ENCODE data around the gene BDKRB2. TPM values are rescaled to one million over a fixed set of nuclear protein-coding genes. Genes with fewer than 3 reads are reported as not detected.
A peak's percentile ranks its signal among the peaks of the same experiment; 100 is the strongest.

The BDKRB2 gene
- total and polyA plus RNA-seq, 2 of the 4 experiments (the other 2 are of a cell fraction): 60.9 to 73.1 TPM

- WGBS, 2 experiments (ENCODE audit: extremely low coverage in 2 of 2, insufficient read length in 1 of 2): 100% methylated on average over 1 of the region's 5 CpGs; no CpG with 5 or more reads in 1 of the 2 experiments
- dilution Hi-C loops (cut with HindIII; ENCODE audit: low sequenced_read_pairs, unreplicated experiment): no loop called here
- no peaks in the 10 kb centered on the region for H4K20me1 ChIP-seq (ENCODE audit: insufficient read depth, low read length)
These were observed 39.7 kb upstream of the BDKRB2 start for GRCh38 chr14:96164861-96165490.

More at GRCh38 chr14:96164861-96165490, 39.7 kb upstream of the BDKRB2 start:
- Histone ChIP-seq H3K27me3 (ENCODE audit: control insufficient read depth, insufficient read depth, low read length) (no peaks in the 10 kb centered on the region), H3K18ac (ENCODE audit: low read depth, low read length) (peak overlapping the region; percentile 79), H3K56ac (ENCODE audit: extremely low read depth, insufficient read depth, low read length) (no peak overlapping the region), H4K91ac (ENCODE audit: insufficient read depth, low read depth, low read length) (peak overlapping the region; percentile 91), H3K4ac (ENCODE audit: low read depth, low read length) (peak overlapping the region; percentile 99), H4K5ac (ENCODE audit: low read depth, low read length) (peak overlapping the region; percentile 79), H2AK9ac (replicated peaks; ENCODE audit: low read depth, low read length, poor library complexity) (peak overlapping the region; percentile 68), H2BK5ac (ENCODE audit: low read depth, low read length, poor library complexity, severe bottlenecking) (peak overlapping the region; percentile 71), H2AK5ac (ENCODE audit: low read depth, low read length) (peak overlapping the region; percentile 97), H2BK20ac (ENCODE audit: low read depth, low read length) (peak overlapping the region; percentile 93), H3K4me1 (ENCODE audit: control insufficient read depth, insufficient read depth, low read length) (peaks cover 46% of the 10 kb centered on the region), H2BK15ac (ENCODE audit: low read depth, low read length) (peak overlapping the region; percentile 89; the same call in 2 of the 3 replicates), H3K4me2 (ENCODE audit: low read depth, low read length) (no peak overlapping the region), H3K23ac (ENCODE audit: low read depth, low read length) (peak overlapping the region; percentile 53; the same call in 1 of the 2 replicates), H3K9ac (ENCODE audit: low read depth, low read length) (no peak overlapping the region), H2BK120ac (ENCODE audit: low read depth, low read length) (peak overlapping the region; percentile 99), H3K4me3 (ENCODE audit: insufficient read depth, low read depth, low read length) (no peak overlapping the region), H3K9me3 (ENCODE audit: control insufficient read depth, insufficient read depth, low read length) (no peaks in the 10 kb centered on the region), H3K36me3 (ENCODE audit: control insufficient read depth, insufficient read depth, low read length) (no peaks in the 10 kb centered on the region), H3K27ac (ENCODE audit: insufficient read depth, low read length) (peak overlapping the region; percentile 64; the same call in 1 of the 2 replicates), H3K14ac (replicated peaks; ENCODE audit: low read depth, low read length) (peak overlapping the region; percentile 83), H2AFZ (replicated peaks; ENCODE audit: low read length, poor library complexity) (peak overlapping the region; percentile 58), H3K79me1 (ENCODE audit: low read depth in 1 of 2, low read length in 2 of 2) (no peaks in the 10 kb centered on the region; a peak in 1 of 4 replicates), H3K9me1 (ENCODE audit: insufficient read depth, low read length) (peaks cover 35% of the 10 kb centered on the region), H4K8ac (ENCODE audit: low read depth in 2 of 2, low read length in 2 of 2) (peak overlapping the region in 1 of 2 experiments; percentile 56; a peak in 3 of 4 replicates)
- DNase-seq: peak; percentile 58
- TF ChIP-seq CEBPB (IDR thresholded peaks at IDR 0.05; ENCODE audit: low read depth, low read length): no peak
- no peak for TF ChIP-seq MAZ (IDR thresholded peaks at IDR 0.05; ENCODE audit: borderline replicate concordance, low read depth, low read length)
- no peak for TF ChIP-seq CHD1 (IDR thresholded peaks at IDR 0.05; ENCODE audit: low read depth, low read length)
- no peak for TF ChIP-seq RFX5 (IDR thresholded peaks at IDR 0.05; ENCODE audit: low read depth, low read length)
- TF ChIP-seq MXI1 (IDR thresholded peaks at IDR 0.05; ENCODE audit: borderline replicate concordance, low read depth, low read length): no peak
- no peak for TF ChIP-seq BHLHE40 (IDR thresholded peaks at IDR 0.05; ENCODE audit: low read depth, low read length)
- no peak for TF ChIP-seq POLR2A (IDR thresholded peaks at IDR 0.05; ENCODE audit: low read depth, low read length)
- TF ChIP-seq SMC3 (IDR thresholded peaks at IDR 0.05; ENCODE audit: low read depth, low read length): no peak
- intact Hi-C loops (cut with micrococcal nuclease): loop anchor here (5.0 kb wide), 1 partner anchor 43 kb away; no protein-coding TSS in a partner anchor
- no TSS peak for BruUV-seq (replicated peaks)
- in situ Hi-C loops (cut with MboI; ENCODE audit: low sequenced_read_pairs): no loop called here
- ATAC-seq (ENCODE audit: low read depth): no peak
- POLR2A ChIA-PET (ENCODE audit: unreplicated experiment): no interaction called here
- CTCF ChIA-PET: no interaction called here

Data from IMR-90 (cell line).